ENCODE data around the gene XYLT2.
"Not testable (repeated sequence)": the region's sequence is repeated elsewhere in the genome, so short reads cannot be mapped to it uniquely, and the experiment has no call there.

The XYLT2 gene

DNA sequence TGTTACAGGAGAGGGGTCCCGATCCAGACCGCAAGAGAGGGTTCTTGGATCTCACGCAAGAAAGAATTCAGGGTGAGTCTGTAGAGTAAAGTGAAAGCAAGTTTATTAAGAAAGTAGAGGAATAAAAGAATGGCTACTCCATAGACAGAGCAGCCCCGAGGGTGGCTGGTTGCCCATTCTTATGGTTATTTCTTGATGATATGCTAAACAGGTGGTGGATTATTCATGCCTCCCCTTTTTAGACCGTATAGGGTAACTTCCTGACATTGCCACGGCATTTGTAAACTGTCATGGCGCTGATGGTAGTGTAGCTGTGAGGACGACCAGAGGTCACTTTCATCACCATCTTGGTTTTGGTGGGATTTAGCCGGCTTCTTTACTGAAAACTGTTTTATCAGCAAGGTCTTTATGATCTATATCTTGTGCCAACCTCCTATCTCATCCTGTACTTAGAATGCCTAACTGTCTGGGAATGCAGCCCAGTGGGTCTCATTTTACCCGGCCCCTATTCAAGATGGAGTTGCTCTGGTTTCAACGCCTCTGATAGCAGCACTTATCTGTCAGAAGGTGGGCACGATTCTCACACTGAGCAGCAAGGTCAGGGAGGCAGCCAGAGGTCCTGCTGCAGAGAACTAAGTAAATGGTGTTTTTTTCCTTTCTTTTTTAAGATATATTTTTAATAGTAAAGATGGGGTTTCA, 26.5 kb upstream of the XYLT2 start:
- no peak for DNase-seq (ENCODE audit: low read depth in 1 of 2, low spot score in 1 of 2)

DNA sequence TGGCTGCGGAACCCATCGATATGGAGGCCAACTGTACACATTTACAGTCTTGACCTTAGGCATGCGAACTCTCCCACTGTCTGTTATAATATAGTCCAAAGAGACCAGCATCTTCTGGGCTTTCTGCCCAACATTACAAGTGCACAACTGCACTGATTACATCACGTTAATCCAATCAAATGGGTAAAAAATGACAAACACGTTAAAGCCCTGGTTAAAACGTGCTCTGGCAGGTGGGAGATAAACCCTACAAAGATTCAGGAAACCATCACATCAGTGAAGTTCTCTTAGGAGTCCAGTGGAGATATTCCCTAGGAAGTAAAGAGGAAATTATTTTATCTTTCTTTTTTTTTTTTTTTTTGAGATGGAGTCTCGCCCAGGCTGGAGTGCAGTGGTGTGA, 23.7 kb upstream of the XYLT2 start:
- no peak for DNase-seq (ENCODE audit: low read depth in 1 of 2, low spot score in 1 of 2)

DNA sequence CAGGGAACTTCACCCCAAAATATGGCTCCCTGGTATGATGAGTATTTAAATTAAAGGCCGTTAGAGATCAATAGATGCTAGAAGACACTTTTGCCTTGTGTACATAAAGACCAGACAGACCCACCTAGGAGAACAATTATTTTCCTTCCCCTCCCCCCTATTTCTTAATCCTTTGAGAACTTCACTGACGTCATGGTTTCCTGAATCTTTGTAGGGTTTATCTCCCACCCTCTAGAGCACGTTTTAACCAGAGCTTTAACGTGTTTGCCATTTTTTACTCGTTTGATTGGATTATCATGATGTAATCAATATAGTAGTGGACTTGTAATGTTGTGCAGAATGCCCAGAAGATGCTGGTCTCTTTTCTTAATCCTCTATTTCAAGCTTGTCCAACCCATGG, 22.9 kb upstream of the XYLT2 start:
- no peak for DNase-seq (ENCODE audit: low read depth in 1 of 2, low spot score in 1 of 2)

DNA sequence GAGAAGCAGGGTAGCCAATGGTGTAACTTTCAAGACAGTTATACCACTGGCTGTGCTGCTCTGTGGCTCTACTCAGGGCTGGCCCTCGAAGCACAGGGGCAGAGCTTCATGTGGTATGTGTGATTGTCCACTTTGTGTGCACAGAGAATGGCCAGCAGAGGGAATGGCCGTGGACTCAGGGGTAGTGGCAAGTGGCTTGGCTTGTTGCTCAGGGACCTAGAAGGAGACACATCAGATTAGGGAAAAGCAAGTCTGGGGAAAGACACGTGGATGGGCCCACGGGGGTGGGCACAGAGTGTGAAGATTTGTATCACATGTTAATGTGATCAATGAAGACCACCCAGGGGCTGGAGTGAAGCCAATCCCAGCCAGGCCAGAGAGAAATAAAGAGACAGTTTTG, 20.0 kb upstream of the XYLT2 start:
- no peak for DNase-seq (ENCODE audit: low read depth in 1 of 2, low spot score in 1 of 2)

DNA sequence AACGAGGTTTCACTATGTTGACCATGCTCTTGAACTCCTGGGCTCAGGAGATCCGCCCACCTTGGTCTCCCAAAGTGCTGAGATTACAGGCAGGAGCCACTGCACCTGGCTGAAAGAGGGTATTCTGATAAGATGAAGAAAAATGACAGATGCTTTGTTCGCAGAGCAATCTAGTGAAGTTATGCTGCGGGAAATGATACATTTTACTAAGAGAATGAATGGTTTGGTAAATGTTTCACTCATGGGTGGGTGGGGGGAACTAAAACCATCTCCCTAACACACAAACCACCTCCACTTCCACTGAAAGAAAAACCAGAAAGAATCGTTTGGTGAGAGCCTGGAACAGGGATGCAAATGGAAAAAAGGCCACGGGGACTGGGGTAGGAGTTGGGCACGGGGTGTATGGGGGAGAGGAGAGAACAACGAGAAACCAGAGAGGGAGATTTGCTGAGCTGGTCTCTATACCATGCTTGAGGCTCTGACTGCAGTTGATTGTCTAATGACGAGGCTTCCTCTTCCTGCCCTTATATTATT, 19.0 kb upstream of the XYLT2 start:
- no peak for DNase-seq (ENCODE audit: low read depth in 1 of 2, low spot score in 1 of 2)

DNA sequence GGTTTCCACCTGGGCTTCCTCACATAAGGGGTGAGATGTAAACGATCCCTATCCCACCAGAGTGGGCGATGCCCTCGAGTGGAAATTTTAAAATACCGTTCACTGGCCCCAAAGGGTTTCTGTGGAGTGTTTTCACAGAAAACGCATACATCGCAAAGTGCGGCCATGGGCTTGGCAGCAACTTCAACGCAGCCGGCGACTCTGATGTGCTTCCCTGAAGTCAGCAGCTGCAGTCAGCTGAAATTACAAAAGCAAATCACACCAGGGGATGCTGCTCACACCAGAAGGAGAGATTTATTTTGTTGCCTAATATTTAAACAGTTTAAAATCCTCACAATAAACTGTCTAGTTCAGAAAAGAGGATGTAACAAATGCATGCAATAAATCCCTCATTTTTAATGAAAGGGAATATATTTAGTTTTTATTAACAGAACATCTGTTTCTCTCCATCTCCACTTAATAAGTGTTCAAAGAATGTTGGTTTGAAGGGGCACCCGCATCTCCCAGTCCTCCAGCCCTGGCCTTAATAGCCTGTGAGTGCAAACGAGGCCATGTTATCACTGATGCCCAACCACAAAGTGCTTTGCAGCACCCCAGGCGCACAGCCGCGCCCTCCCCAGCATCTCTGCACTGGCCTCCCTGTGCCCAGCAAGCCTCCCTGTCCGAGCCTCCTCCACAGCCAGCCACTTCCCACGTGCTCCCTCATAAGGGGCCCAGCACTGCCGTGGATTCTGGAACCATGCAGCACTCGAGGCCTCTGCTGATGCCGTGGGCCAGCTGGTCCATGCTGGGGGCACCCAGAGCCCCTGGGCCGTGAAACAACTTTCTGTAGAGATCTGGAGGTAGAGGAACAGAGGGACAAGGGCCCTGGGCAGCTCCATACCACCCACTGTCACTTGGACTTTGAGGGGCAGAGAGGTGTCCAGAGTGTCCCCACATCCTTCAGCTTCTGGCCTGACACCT, 17.3 kb upstream of the XYLT2 start:
- DNase-seq (ENCODE audit: low read depth in 1 of 2, low spot score in 1 of 2): no peak

DNA sequence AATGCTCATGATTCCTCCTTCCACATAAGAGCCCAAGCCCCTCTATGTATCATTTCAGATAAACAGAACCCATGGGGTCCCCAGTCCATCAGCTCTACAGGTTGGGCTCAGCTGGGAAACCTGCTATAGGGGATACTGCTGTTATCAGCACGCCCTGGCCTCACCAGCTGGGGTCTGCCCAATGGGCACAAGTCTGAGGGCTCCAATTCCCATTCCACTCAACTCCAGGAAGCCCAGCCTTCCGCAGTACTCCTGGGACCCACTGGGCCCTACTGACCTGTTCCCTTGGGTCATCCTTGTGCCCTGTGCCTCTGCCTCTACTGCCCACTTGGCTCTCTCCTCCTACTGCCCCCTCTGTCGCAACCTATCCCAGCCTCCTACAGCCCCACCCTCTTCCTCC, 16.2 kb upstream of the XYLT2 start:
- DNase-seq (ENCODE audit: low read depth in 1 of 2, low spot score in 1 of 2): no peak

DNA sequence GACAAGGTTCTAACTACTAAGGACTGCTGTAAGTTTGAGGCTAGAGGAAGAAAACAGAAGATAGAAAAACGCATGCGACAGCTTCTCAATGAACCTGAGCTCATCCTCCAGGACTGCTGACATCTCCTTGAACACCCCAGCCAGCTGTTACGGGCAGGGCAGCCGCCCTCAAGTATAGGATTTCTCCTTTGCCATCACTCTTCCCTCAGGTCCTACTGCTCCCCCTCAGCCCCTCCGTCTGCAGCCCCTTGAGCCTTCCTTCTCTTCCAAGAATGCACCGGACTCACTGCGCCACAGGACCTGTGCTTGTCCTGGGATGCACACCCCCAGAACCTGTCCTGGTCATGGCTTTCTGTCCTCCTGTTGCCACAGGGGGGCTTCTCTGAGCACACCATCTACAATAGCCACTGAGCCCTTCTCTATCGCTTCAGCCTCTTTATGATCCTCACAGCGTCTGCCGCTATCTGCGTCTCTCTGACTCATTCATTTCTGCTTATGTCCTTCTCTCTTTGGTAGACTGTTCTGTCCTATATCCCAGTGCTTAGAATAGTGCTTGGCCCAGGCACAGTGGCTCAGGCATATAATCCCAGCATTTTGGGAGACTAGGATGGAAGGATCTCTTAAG, 15.7 kb upstream of the XYLT2 start:
- no peak for DNase-seq (ENCODE audit: low read depth in 1 of 2, low spot score in 1 of 2)

DNA sequence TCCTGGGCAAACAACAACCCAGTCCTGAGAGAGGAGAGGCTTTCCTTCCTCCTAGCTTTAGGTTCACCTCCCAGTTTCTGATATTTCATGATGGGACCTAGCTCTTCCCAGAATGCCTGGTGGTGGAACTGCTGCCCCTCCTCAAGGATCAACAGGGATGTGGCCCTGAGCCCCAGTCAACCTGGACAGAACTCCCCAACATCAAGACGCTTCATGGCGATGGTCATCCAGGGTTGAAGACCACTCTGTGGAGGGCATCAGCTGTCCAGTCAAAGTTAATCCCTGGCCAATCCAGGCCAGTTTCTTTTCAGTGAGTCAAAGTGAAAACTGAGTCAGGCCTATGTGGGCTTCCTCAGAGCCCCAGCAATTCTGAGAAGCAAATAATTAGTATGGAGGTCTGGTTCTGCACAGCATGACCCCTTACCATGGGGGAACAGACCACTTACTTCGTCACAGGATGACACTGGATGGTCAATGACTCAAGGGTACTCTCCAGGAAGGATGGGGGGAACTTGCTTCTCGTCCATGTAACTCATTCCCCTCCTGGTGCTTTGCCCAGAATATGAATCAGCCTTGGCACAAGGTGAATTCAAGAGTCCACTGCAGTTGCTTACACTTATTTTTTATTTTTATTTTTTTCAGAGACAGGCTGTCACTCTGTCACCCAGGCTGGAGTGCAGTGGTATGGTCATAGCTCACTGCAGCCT, 14.7 kb upstream of the XYLT2 start:
- DNase-seq (ENCODE audit: low read depth in 1 of 2, low spot score in 1 of 2): no peak

DNA sequence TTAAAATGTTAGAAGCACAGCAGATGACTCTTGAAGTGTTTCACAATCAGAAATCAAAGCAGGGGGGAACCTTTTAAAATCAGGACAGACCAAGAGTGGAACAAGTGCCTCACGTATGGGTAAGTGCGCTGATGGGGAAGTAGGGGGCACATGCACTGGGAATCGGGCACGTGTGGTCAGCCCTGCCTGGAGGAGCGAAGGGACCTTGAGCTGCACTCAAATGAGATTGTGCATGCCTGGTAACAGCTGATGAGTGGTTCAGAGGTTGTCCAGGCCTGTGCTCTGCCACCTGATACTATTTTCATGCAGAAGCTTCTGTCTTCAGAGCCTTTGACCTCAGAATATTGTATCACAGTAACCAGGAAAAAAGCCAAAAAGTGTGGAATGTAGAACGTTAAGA, 13.7 kb upstream of the XYLT2 start:
- no peak for DNase-seq (ENCODE audit: low read depth in 1 of 2, low spot score in 1 of 2)

DNA sequence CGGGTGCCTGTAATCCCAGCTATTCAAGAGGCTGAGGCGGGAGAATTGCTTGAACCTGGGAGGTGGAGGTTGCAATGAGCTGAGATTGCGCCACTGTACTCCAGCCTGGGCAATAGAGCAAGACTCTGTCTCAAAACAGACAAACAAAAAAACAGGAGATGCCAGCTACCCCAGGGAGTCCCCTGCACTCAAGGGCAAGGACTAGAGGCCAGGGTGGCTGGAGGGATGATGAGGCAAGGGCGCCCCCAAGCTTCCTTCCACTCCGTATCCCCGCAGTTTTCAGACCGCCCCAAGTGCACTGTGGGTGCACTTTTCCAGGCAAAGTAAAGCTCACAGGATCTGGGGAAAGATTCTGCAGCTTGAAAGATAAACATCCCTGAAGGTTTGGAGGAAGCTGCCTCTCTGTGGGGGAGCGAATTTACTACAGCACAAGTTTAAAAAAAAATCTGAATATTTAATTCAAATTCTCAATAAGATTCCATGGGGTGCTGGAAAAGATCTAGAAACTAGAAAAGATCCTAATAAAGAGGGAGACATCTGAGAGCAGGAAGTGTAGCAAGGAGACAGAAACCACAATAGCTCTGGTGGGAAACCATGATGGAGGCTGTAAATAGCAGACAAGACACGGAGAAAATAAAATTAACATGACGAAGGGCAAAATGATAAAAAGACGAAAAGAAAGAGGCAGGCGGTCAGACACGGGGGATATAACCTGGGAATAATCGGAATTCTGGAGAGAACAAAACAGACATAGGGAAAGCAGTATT, 12.5 kb upstream of the XYLT2 start:
- DNase-seq (ENCODE audit: low read depth in 1 of 2, low spot score in 1 of 2): not testable (repeated sequence)

DNA sequence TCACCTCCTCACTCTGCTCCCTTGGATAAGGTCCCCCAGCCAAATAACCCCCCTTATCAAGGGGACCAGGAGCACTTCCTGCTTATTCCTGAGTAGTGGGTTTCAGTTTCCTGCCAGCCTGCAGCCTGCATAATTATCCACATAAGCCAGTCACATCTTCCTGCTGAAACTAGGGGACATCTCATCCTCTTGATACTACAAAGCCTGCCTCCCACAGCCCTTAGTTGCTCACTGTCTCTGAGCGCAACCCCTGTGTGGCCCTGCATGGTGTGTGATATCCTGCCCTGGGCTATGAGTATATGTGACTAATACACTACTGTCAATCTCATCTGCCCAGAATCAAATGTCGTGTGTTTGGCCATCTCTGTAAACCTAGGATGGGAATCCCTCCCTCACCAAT, 8.0 kb upstream of the XYLT2 start:
- no peak for DNase-seq (ENCODE audit: low read depth in 1 of 2, low spot score in 1 of 2)

DNA sequence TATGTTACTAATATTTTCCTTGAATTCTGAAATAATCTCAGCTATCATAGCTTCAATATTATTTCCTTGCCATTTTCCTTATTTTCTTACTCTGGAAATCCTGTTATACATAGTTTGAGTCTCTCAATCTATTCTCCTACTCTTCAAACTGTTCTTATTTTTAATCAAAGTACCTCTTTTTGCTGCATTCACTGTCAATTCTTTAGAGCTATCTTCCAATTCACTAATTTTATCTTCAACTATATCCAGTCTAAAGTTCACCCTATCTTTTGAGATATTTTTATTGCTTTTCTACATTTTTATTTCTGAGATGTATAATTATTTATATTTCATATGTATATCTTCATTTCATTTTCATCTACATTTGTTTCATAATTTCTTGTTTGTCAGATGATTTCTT, 7.3 kb upstream of the XYLT2 start:
- no peak for DNase-seq (ENCODE audit: low read depth in 1 of 2, low spot score in 1 of 2)

DNA sequence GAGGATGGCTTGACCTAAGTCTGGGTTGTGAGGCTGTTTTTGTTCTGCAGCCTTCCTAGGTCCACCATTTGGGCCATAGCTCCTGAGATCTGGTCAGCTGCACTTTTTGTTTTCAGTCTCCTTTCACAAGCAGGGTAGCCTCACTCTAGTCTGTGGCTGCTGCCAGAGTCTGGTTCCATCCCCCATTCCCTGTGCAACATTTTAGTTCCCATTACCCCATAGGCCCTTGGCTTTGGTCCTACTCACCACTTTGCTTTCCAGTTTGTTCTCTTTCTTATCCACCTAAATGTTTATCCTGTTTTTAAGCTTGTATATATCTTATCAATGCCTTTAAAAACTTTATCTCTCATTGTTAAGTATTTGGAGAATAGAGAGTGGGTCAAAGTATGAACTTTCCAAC, 6.5 kb upstream of the XYLT2 start:
- no peak for DNase-seq (ENCODE audit: low read depth in 1 of 2, low spot score in 1 of 2)

DNA sequence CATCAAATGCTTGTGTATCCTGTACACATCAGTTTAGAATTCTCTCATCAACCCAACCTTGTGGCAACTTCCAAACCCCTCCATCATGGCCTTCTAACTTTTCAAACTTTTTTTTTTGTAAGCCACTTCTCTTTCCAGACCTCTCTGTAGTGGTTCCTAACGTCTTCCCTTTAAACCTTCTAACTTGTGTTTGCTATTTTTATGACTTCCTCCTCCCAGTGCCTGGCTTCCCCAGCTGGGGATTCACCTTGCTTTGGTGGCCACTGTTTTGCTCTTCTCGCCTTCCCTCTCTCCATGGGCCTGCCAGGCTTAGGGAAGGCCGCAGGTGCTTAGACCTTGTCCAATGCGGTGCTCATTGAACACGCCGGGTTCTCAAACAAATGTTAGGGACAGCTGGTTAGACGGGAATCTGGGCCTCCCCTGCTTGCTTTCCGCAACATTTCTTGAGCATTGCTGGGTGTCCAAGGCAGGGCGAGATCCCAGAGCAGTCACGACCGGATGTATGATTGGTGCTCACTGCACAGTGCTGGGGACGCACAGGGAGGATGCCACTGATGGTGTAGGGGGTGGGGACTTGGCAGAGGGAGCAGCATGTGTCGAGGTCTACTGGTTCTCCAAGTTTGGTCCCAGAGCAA, 1.1 kb upstream of the XYLT2 start:
- DNase-seq (ENCODE audit: low read depth in 1 of 2, low spot score in 1 of 2): no peak

DNA sequence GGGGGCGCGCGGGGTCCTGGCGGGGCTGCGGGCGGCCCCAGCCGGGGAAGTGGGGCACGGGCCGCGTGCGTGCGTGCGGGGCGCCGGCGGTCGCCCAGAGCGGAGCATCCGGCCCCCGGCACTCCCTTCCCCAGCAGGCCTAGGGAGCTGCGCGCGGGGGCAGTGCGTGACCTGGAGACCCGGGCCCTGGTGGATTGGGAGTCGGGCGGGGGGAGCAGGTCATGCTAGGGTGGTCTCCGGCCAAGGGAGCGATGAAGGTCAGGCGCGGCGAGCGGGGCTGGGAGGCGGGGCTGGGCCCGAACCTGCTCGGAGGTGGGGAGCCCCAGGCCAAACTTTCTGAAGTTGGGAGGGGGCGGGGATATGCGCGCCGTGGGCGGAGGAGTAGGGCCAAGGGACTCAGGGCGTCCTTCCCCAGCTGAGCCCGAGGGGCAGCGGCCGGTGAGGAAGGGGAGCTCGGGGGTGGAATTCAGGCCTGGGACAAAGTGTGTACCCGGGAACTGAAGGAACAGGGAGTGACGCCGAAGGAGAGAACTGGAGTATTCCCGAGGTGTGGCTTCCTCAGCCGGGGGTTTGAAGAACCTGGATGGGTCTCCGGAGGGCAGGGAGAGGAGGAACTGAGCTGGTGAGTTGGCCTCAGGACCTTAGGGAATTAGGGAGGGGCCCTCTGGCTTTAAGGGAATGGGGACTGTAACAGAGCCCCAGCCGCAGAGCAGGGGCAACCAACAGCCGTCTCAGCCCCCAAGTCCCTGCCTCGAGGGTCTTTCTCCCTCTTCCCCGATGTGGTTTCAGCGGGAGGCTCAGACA, 589 bp downstream of the XYLT2 start:
- DNase-seq (ENCODE audit: low read depth in 1 of 2, low spot score in 1 of 2): peak in 1 of 2 donors; percentile 33

DNA sequence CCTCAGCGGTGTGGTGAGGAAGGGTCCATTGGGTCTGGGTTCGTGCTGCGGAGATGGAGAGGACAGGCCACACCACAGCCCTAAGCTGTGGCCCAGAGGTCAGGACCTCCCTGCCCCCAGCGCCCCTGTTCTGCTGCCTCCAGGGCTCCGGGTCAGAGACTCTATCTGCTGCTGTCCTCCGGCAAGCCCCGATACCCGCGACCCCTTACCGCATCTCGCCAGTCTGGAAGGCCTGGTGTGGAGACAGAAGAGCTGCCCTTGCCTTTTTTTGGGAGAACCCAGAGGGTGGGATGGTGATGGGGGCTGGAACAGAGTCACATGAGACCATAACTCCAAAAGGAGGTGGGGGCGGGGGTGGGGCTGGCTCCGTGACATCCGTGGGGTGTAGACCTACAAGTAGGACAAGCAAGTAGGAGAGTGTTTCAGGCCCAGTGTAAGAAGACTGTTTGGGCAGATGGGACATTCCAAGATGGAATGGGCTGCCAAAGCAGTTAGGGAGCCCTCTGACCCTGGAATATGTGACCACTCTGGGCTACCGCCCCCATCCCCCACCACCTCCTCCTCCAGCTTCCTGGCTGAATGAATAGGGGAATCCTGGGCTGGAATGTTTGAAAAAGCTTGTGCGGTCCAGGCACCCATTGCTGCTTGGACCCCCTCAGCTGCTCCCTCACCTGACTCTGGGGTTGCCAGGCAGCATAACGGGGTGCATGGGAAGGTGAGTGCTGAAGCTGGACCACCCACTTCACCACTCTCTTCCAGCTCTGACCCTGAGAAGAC, 1.4 kb downstream of the XYLT2 start:
- no peak for DNase-seq (ENCODE audit: low read depth in 1 of 2, low spot score in 1 of 2)

DNA sequence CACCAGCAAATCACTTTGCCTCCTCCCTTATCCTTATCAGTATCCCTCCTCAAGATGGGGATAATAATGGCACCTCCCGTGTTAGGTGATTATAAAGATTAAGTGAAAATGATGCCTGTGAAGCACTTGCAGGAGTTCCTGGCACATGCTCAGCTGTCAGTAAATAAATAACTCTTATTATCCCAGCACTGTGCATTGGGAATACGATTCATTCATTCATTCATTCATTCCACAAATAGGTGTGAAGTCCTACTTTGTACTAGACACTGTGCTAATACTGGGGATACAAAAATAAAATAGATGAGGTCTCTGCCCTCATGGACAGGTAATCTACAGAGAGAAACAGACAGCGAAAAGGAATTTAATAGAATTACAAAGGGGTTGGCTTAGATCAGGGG, 2.0 kb downstream of the XYLT2 start:
- DNase-seq (ENCODE audit: low read depth in 1 of 2, low spot score in 1 of 2): no peak

Data from activated T-helper 1 cell treated with anti-CD3 and anti-CD28 coated beads, Interleukin-2, amount 50 U/mL, for 16 hours (primary cell).